CD14-positive monocyte (primary cell): ENCODE data around the gene OSMR. TPM values are rescaled to one million over a fixed set of nuclear protein-coding genes. Genes with fewer than 3 reads are reported as not detected.

Experiments
- DNase-seq, 3 donors: peaks; one replicate each; pipeline ENCODE4 v3.0.0-alpha.2; 2011 to 2022
- H2AFZ ChIP-seq: 2 replicates; pipeline ENCODE4 v1.6.0; 2012; ENCODE audit warnings: mild to moderate bottlenecking, low read depth, low read length, inconsistent platforms; ENCODE audit not compliant: insufficient read depth, poor library complexity, severe bottlenecking
- H3K27ac ChIP-seq, 2 donors: 1 replicate in 1 of 2; 2 replicates in 1 of 2; pipeline ENCODE4 v1.5.1; 2012 to 2013; ENCODE audit warnings: low read length in 2 of 2, control low read depth in 1 of 2, inconsistent platforms in 1 of 2, low read depth in 1 of 2, mild to moderate bottlenecking in 1 of 2
- H3K27me3 ChIP-seq, 2 donors: one replicate each; pipeline versions ENCODE4 v1.6.0 to v1.6.1; 2011 to 2013; ENCODE audit warnings: low read length in 2 of 2; ENCODE audit not compliant: control insufficient read depth in 2 of 2, insufficient read depth in 2 of 2
- H3K36me3 ChIP-seq, 2 donors: replicated peaks in 1 of 2; 1 replicate in 1 of 2; 2 replicates in 1 of 2; pipeline versions ENCODE4 v1.5.1 to v1.6.1; 2012 to 2013; ENCODE audit warnings: low read length in 2 of 2, control low read depth in 1 of 2, inconsistent platforms in 1 of 2, mild to moderate bottlenecking in 1 of 2; ENCODE audit not compliant: insufficient read depth in 2 of 2, control insufficient read depth in 1 of 2
- H3K4me1 ChIP-seq, 2 donors: 1 replicate in 1 of 2; 2 replicates in 1 of 2; pipeline versions ENCODE4 v1.5.1 to v1.6.1; 2012 to 2013; ENCODE audit warnings: low read length in 2 of 2, control low read depth in 1 of 2, inconsistent platforms in 1 of 2, mild to moderate bottlenecking in 1 of 2, moderate library complexity in 1 of 2; ENCODE audit not compliant: insufficient read depth in 2 of 2, control insufficient read depth in 1 of 2
- H3K4me2 ChIP-seq: replicated peaks from 2 replicates; pipeline ENCODE3; 2012; ENCODE audit warnings: low read length, moderate library complexity, mild to moderate bottlenecking; ENCODE audit not compliant: poor library complexity, severe bottlenecking; ENCODE audit errors: extremely low read depth
- H3K4me3 ChIP-seq, 3 experiments: fragments of 200-600 bp in 1 of 3; sonication (generic) in 1 of 3; replicated peaks in 1 of 3; 1 replicate in 2 of 3; 2 replicates in 1 of 3; pipeline ENCODE4 v1.5.1; 2011 to 2013; ENCODE audit warnings: low read length in 3 of 3, mild to moderate bottlenecking in 3 of 3, control low read depth in 2 of 3, low read depth in 2 of 3, inconsistent platforms in 1 of 3, moderate library complexity in 1 of 3
- H3K79me2 ChIP-seq: 2 replicates; pipeline ENCODE4 v1.6.0; 2012; ENCODE audit warnings: mild to moderate bottlenecking, control low read depth, inconsistent platforms, low read length, moderate library complexity; ENCODE audit not compliant: insufficient read depth
- H3K9ac ChIP-seq: 2 replicates; pipeline ENCODE4 v1.6.0; 2017; ENCODE audit warnings: low read length, mild to moderate bottlenecking; ENCODE audit not compliant: insufficient read depth, poor library complexity, severe bottlenecking
- H3K9me3 ChIP-seq, 2 donors: replicated peaks in 1 of 2; 1 replicate in 1 of 2; 2 replicates in 1 of 2; pipeline versions ENCODE4 v1.5.1 to v1.6.1; 2012 to 2013; ENCODE audit warnings: low read length in 2 of 2, control low read depth in 1 of 2; ENCODE audit not compliant: control insufficient read depth in 1 of 2, insufficient read depth in 1 of 2
- H4K20me1 ChIP-seq: 2 replicates; pipeline ENCODE4 v1.6.0; 2012; ENCODE audit warnings: mild to moderate bottlenecking, low read length, control low read depth, moderate library complexity; ENCODE audit not compliant: insufficient read depth
- H3K27ac Mint-ChIP-seq, 7 donors: one replicate each; pipeline ENCODE4 v1.8.0; 2020; ENCODE audit warnings: mild to moderate bottlenecking in 7 of 7, mixed read lengths in 7 of 7, moderate library complexity in 6 of 7, inconsistent platforms in 2 of 7
- H3K27me3 Mint-ChIP-seq, 3 donors: one replicate each; pipeline ENCODE4 v1.8.0; 2021 to 2022; ENCODE audit warnings: low read depth in 3 of 3, mild to moderate bottlenecking in 3 of 3, mixed read lengths in 3 of 3, moderate library complexity in 3 of 3, inconsistent platforms in 1 of 3
- H3K36me3 Mint-ChIP-seq, 2 donors: one replicate each; pipeline ENCODE4 v1.8.0; 2020; ENCODE audit warnings: mixed read lengths in 2 of 2, inconsistent platforms in 1 of 2, mild to moderate bottlenecking in 1 of 2
- H3K4me1 Mint-ChIP-seq: one replicate; pipeline ENCODE4 v1.8.0; 2020; ENCODE audit warnings: mild to moderate bottlenecking, mixed read lengths
- H3K4me3 Mint-ChIP-seq, 2 donors: one replicate each; pipeline ENCODE4 v1.8.0; 2020; ENCODE audit warnings: mild to moderate bottlenecking in 2 of 2, mixed read lengths in 2 of 2, moderate library complexity in 1 of 2
- H3K9me3 Mint-ChIP-seq, 7 donors: one replicate each; pipeline ENCODE4 v1.8.0; 2020 to 2022; ENCODE audit warnings: mixed read lengths in 7 of 7, mild to moderate bottlenecking in 6 of 7, moderate library complexity in 6 of 7, inconsistent platforms in 2 of 7
- WGBS: methylation state at CpG from one replicate; pipeline ENCODE4 v1.1.5; 2013; ENCODE audit warnings: missing lambda C conversion rate; ENCODE audit not compliant: insufficient coverage; 5-methylcytosine and 5-hydroxymethylcytosine counted together
- intact Hi-C, 2 donors: fragments of 100-400 bp; cut with micrococcal nuclease; formaldehyde crosslinking; loops; one replicate each; pipeline versions ENCODE4 v1.15.0 to v1.15.1; 2023
- polyA plus RNA-seq, 3 donors: library from polyadenylated mRNA; depleted of rRNA in 1 of 3; unstranded in 2 of 3; stranded (reverse) in 1 of 3; fragments of 300-500 nt in 2 of 3; fragments of >200 nt in 1 of 3; fragmentation: Illumina TruSeq in 2 of 3; gene quantifications; 1 replicate in 2 of 3; 2 replicates in 1 of 3; pipeline ENCODE4 v1.2.3, GENCODE V29; 2012 to 2021
- TF ChIP-seq, protein P1 (sequence below): fragments of 200-600 bp; IDR thresholded peaks from one replicate; pipeline ENCODE4 v1.8.0; 2022; ENCODE audit warnings: antibody characterized with exemption, mild to moderate bottlenecking

Gene OSMR
- polyA plus RNA-seq, 3 donors: not detected

DNA sequence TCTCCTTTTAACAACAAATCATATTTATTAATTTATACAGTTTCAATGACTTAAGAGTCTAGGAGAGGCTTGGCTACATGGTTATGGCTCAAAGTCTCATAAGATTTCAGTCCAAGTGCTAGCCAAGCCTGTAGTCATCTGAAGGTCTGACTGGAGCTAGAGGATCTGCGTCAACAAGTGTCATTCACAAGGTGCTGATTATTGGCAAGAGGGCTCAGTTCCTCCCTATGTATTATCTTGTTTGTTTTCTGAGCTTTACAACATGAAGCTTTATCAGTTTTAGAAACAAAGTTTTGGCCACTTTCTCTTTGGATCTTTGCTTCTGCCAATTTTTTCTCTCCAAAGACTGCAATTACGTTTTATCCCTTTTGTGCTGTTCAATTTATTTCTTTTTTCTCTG lies 133.7 kb downstream of the OSMR start:
- Histone ChIP-seq H3K4me2 (no peak overlapping the region), H3K79me2 (no peaks in the 10 kb centered on the region), H3K9ac (no peak overlapping the region), H2AFZ (no peak overlapping the region), H3K27me3 (no peaks in the 10 kb centered on the region), H3K36me3 (peaks cover 25 to 66% of the 10 kb centered on the region in 2 donors), H3K4me3 (no peak overlapping the region), H3K27ac (no peak overlapping the region), H3K4me1 (no peaks in the 10 kb centered on the region), H3K9me3 (no peaks in the 10 kb centered on the region), H4K20me1 (no peaks in the 10 kb centered on the region)
- H3K36me3 Mint-ChIP-seq: peaks cover 48 to 52% of the 10 kb centered on the region in 2 donors
- intact Hi-C loops: no loop called here
- H3K27ac Mint-ChIP-seq: no peak overlapping the region
- H3K9me3 Mint-ChIP-seq: no peaks in the 10 kb centered on the region
- no peaks in the 10 kb centered on the region for H3K4me1 Mint-ChIP-seq
- no peak for DNase-seq
- TF ChIP-seq, protein P1, sequence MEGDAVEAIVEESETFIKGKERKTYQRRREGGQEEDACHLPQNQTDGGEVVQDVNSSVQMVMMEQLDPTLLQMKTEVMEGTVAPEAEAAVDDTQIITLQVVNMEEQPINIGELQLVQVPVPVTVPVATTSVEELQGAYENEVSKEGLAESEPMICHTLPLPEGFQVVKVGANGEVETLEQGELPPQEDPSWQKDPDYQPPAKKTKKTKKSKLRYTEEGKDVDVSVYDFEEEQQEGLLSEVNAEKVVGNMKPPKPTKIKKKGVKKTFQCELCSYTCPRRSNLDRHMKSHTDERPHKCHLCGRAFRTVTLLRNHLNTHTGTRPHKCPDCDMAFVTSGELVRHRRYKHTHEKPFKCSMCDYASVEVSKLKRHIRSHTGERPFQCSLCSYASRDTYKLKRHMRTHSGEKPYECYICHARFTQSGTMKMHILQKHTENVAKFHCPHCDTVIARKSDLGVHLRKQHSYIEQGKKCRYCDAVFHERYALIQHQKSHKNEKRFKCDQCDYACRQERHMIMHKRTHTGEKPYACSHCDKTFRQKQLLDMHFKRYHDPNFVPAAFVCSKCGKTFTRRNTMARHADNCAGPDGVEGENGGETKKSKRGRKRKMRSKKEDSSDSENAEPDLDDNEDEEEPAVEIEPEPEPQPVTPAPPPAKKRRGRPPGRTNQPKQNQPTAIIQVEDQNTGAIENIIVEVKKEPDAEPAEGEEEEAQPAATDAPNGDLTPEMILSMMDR: no peak
- no peak overlapping the region for H3K4me3 Mint-ChIP-seq
- WGBS: 80% methylated on average over 1 of the region's 2 CpGs
- no peaks in the 10 kb centered on the region for H3K27me3 Mint-ChIP-seq

Other genes with a start within 250 kb of the OSMR start
- 10 to 100 TPM in 1 of 3 donors, 1 to 10 TPM in 2; 3.5 to 12.8 (median 7.0) TPM for gene RICTOR, start 228.4 kb downstream of the OSMR start, polyA plus RNA-seq